Measurements from ENCODE around the gene TSPAN18.

GRCh38 chr11:44766972-44767278, 40.2 kb downstream of the TSPAN18 start:
- TF ChIP-seq CTCF (IDR thresholded peaks at IDR 0.05; ENCODE audit: poor library complexity) (no peak), EZH2 (IDR thresholded peaks at IDR 0.05; ENCODE audit: borderline replicate concordance) (no peak), EZH2phosphoT487 (IDR thresholded peaks at IDR 0.05; ENCODE audit: low read depth, severe bottlenecking, unreplicated experiment) (no peak)
